ENCODE results near the gene PDGFB.

- TF ChIP-seq CREB1 (CRISPR knock-in tag; IDR thresholded peaks at IDR 0.05; ENCODE audit: low read depth), result no peak
- TF ChIP-seq, protein P1, sequence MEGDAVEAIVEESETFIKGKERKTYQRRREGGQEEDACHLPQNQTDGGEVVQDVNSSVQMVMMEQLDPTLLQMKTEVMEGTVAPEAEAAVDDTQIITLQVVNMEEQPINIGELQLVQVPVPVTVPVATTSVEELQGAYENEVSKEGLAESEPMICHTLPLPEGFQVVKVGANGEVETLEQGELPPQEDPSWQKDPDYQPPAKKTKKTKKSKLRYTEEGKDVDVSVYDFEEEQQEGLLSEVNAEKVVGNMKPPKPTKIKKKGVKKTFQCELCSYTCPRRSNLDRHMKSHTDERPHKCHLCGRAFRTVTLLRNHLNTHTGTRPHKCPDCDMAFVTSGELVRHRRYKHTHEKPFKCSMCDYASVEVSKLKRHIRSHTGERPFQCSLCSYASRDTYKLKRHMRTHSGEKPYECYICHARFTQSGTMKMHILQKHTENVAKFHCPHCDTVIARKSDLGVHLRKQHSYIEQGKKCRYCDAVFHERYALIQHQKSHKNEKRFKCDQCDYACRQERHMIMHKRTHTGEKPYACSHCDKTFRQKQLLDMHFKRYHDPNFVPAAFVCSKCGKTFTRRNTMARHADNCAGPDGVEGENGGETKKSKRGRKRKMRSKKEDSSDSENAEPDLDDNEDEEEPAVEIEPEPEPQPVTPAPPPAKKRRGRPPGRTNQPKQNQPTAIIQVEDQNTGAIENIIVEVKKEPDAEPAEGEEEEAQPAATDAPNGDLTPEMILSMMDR (conservative IDR thresholded peaks at IDR 0.05; ENCODE audit: low read depth in 2 of 2), result no peak
Measured at GRCh38 chr22:39283322-39284141, 38.8 kb upstream of the PDGFB start.

Data from GM23338 (cell line).